NOMO-1 treated with DMSO at 0.1 percent for 48 hours (cell line): Measurements from ENCODE around the gene TTC22.
"Not testable (repeated sequence)": the region's sequence is repeated elsewhere in the genome, so short reads cannot be mapped to it uniquely, and the experiment has no call there.

Source experiments
- DNase-seq: peaks from one replicate; lab custom pipeline; 2025; ENCODE audit not compliant: unreplicated experiment; lab: John Stamatoyannopoulos, UW

The TTC22 gene

DNA sequence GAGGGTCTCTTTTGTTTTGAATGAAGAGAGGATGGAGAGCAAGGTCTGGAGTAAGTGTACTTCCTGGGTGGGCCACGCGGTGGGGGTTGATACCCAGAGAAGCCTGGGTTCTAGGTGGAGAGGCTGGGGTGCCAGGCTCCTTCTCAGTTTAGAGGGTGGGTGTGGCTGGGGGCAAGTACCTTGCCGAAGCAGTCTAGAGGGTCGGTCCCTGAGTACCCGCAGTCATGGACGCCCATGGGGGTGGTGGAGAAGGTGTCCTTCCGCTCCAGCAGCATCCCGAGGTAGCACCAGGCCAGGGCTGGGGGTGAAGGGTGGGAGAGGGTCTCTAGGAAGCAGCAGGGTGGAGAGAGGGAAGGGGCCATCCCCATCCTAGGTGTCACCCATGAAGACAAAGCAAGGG lies 14.3 kb downstream of the TTC22 start:
- DNase-seq, result no peak

GRCh38 chr1:54784066-54784465 lies 17.1 kb downstream of the TTC22 start:
- no peak for DNase-seq

DNA sequence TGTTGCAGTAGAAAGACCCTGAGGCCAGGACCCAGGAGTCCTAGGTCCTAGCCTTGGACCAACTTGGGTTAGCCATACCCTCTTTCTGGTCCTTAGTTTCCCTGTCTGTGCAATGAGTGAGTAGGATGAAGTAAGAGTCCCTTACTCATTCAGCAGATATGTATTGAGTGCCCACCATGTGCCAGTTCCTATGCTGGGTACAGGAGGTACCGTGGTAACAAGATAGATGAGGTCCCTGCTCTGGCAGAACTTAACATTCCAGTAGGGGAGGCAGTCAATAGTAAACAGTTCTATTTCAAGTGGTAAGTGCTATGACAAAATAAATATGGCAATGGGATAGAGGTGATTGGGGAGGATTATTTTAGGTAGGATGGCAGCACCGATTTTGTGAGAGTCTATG lies 18.5 kb downstream of the TTC22 start:
- no peak for DNase-seq

GRCh38 chr1:54782156-54782555 lies 19.0 kb downstream of the TTC22 start:
- no peak for DNase-seq

DNA sequence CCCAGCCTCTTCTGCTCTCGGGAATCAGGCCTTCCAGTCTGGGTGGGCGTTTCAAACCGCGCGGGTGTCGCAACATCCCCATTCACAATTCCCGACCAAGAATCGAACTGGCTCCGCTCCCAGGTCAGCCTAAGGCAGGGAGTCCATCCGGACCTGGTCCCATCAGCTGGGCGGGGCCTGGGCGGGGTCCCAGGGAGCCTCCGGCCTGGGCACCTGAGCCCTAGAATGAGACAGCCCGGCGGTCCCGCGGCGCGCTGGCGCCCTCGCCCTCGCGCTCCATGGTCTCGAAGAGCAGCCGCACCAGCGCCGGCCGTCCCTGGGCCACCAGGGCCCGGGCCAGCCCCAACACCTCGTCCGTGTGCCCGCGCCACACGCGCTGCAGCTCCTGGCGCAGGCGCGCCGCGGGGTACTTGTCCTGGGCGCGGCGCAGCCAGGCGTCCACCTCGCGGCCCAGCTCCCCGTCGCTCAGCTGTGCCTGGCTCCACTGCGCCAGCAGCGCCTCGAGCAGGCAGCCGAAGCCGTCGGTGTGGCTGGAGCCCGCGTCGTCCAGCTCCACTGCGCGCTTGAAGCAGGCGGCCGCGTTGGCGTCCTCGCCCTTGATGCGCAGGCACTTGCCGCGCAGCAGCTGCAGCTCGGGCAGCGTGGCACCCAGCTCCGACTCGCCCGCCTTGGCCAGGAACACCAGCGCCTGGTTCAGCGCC lies 19.9 kb downstream of the TTC22 start:
- no peak for DNase-seq

DNA sequence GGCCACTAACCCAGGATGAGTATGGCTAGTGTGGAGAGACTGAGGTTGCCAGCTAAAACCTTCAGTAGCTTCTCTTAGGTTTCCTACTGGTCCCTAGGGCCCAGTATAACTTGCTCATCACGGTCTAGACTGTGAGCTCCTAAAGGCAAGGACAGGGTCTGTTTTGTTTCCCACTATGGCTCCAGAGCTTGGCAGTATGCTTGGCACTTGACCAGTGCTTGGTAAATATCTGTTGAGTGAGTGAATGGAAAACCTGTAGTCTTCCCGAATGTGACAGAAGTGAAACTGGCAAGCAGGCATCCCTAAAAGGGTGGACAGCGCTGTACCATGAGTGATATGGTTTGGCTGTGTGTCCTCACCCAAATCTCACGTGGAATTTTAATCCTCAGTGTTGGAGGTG lies 23.7 kb downstream of the TTC22 start:
- no peak for DNase-seq

- DNase-seq, result no peak
Measured at GRCh38 chr1:54777011-54777410, 24.1 kb downstream of the TTC22 start.

DNA sequence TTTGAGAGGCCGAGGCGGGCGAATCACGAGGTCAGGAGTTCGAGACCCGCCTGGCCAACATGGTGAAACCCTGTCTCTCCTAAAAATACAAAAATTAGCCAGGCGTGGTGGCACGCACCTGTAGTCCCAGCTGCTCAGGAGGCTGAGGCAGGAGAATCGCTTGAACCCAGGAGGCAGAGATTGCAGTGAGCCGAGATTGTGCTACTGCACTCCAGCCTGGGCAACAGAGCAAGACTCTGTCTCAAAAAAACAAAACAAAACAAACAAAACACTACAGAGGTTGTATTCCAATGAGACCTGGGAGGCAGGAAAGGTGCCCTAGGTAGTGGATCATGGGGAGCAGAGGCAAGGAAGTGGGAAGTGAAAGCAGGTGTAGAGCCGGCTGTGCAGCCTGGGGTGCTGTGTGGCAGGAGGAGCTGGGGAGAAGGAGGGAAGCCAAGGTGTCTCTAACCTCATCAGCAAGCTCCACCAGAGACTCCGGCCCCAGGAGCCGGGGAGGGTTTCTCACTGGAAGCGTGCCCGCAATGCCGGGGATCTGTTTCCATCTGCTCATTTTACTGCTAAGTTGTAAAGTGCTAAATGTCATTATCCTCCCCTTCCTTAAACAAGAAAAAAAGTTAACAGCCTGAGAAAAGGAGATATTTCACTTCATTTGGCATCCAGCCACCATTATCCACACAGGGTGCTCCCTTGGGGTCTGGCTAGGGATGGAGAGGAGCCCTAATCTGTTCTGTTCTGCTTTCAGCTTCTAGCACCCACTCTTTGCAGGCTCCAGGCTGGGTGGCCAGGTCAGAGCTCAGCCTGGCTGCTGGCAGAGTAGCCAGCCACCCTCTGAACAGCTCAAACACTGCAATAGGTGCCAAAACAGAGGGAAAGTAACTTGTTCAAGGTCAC lies 25.0 kb downstream of the TTC22 start:
- DNase-seq, result not testable (repeated sequence)

- DNase-seq, result no peak
Measured at GRCh38 chr1:54774820-54775498, 26.2 kb downstream of the TTC22 start.

DNA sequence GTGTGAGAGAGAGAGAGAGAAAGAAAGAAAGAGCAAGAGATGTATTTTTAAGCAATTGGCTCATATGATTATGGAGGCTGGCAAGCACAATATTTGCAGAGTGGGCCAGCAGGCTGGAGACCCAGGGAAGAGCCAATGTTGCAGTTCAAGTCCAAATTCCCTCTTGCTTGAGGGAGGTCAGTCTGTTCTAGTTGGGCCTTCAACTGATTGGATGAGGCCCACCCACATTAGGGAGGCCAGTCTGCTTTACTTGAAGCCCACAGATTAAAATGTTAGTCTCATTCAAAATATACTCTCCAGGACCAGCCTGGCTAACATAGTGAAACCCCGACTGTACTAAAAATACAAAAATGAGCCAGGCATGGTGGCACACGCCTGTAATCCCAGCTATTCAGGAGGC lies 28.2 kb downstream of the TTC22 start:
- no peak for DNase-seq

- no peak for DNase-seq
Measured at GRCh38 chr1:54768093-54768492, 33.0 kb downstream of the TTC22 start.

- no peak for DNase-seq
Measured at GRCh38 chr1:54767526-54767925, 33.6 kb downstream of the TTC22 start.

DNA sequence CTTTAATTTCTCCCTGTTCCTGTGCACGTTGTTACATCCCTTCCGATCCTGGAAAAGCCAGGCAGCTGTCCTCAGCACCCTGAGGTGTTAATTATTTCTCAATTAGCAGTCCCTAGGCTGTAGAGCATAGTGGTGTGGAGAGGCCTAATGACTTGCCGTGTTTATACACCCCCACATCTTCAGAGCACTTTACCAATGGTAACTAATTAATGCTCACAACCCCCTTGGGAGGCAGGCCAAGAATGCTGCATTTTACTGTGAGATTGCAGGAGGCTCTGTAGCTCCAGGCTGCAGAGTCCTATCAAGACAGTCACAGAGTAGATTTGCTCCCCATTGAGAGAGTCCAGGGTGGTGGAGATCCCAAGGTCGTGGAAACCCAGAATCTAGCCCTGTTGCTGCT lies 34.4 kb downstream of the TTC22 start:
- no peak for DNase-seq

DNA sequence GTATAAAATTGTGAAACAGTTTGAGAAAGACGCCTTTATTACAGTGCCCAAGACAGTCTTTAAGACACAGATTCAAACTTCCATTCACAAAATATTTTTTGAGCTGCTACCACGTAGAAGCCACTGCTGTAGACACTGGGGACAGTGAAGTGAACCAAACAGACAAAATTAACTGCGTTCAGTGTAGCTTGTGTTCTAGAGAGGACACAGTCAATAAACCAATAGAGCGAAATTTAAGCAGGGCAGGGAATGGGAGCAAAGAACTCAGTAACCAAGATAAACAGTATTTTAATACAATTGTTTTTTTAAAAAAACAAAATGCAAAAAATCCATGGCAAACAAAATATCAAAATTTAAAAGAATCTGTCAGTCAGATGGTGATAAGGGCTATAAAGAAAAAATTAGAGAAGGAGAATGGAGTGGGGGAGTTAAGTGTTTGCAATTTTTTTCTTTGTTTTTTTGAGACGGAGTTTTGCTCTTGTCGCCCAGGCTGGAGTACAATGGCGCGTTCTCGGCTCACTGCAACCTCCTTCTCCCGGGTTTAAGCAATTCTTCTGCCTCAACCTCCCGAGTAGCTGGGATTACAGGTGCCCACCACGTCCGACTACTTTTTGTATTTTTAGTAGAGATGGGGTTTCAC lies 36.1 kb downstream of the TTC22 start:
- DNase-seq, result no peak

DNA sequence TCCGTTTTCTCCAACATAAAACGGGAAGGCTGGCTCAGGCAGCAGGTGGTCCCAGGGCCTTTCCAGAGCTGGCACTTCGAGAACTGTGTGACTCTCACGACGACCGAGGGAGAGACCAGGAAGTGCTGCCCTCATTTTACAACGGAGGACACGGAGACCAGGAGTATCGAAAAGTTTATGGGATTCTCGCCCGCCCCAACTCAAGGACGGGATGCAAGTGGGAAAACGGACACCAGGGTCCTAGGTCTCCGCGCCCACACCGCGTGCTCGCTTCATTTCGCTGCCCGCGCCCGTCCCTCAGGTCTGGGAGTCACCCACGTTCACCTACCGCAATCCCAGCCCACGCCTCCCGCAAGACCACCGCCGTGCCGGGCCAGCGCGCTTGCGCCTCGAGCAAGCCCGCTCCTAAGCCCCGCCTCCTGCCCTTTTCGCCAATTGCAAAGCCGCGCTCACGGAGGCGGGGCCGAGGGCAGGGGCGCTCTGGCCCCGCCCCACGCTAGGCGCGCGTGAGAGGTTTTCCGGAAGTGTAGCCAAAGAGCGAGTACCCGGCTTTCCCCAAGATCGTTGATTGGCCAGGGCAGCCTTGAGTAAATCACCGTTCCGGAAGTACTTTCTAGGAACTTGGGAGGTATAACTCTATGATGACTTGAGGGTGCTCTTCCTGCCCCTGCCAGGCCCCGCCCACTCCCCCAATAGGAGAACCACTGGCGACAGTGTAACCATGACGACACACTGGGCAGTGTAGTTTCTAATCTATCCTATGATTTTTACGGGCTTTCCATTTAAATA lies 36.8 kb downstream of the TTC22 start, which contains the start of gene PARS2:
TSS of gene PARS2 (minus strand) at position 391 of the 789 bp plus-strand sequence. CDS start 5,362 bp downstream, outside the sequence.
- peak; percentile 99 for DNase-seq

DNA sequence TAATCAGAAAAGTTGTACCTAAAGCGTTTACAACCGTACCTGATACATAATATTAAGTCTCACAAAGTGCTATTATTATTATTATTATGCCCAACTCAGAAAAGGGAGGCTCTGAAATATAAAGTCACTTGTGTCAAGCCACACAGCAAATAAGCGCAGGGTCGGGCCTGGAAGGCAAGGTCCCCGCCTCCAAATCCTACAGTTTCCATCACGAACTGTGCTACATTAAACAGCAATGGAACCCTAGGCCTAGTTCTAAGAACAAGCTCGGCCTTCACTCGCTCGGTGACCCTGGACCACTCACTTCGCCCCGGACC lies 37.3 kb downstream of the TTC22 start:
- no peak for DNase-seq

DNA sequence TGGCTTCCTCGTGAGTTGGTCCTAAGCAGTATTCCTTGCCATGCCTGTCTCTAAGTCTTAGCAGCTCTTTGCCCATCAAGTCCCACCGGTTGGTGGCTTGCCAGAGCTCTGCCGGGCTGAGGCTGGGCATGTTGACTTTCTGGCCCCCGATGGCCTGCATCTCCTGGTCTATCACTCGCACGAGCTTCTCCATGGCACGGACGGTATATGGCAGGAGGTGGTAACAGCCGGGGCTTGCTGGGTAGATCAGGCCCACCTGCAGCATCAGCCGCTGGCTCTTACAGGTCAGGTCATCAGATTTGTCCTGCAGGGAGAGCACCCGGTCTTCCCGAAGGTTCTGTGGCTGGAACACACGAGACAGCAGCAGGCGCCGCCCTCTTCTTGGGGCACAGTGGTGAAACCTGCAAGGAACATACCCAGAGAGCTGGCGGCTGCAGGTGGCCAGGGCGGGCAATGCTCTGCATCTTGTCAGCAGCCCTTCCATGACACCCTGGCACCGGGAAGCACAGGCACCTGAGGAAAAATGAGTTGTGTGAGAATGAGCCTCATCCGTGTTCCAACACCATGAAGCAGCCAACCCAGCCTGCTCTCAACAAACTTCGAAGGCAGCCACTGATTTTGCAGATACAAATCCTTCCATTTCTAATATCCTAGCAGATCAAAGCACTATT lies 42.3 kb downstream of the TTC22 start:
- DNase-seq, result no peak

GRCh38 chr1:54757833-54758232 lies 43.3 kb downstream of the TTC22 start:
- DNase-seq, result no peak

- no peak for DNase-seq
Measured at GRCh38 chr1:54754486-54755285, 46.4 kb downstream of the TTC22 start.
